ENCODE data around the gene TTC32. TPM values are rescaled to one million over a fixed set of nuclear protein-coding genes. Genes with fewer than 3 reads are reported as not detected.

Gene TTC32
- total RNA-seq, 1 donor from 2014 or later, result 20.3 TPM

DNA sequence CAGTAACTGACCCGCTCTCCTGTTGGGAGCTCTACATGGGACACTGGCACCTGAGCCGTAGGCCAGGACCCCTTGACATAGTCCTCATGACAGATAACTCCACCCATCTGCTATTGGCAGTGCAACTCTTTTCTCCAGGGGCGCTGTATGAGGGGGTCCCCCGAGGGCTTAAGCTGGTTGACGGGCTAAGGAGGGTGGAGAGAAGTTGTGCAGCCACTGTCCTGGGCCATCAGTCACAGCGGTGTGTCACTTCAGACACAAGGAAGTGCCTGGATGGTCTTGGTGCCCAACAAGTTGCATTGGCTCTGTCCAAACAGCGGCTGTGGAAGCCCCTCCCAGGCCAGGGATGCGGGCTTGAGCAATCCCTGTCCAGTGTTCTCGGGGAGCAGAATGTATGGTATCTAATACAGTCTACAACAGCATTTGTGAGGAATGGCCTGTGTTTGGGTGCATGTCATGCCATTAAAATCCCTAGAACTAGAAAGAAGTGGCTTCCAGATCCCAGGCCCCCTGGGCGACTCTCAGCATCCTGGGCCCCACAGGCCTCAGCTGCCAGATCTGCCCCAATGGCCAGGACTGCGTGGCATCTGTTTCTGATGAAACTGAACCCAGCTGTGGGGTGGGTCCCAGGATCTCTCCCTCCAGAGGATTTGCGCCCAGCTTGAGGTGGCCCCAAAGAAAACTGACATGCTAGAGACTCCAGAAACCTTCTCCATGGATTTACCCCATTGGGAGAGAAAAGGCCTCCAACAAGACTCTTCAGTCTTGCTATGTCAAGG, 23.3 kb downstream of the TTC32 start:
- intact Hi-C loops (cut with micrococcal nuclease), result no loop called here

DNA sequence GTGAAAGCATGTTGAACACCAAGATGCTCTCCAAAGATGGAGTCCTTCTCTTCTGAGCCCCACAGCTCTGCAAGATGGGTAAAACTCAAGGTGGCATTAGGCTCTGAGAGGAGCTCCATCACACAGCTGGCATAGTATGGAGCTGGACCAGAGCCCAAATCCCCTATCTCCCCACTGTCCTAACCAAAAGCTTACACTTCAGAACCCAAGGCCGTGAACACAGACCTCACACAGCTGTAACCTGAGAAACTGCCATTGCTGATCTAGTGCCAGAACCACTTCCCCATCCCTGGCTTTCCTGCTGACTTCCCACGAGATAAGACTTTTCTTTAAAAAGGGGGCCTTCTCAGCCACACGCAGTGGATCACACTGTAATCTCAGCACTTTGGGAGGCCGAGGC, 25.0 kb downstream of the TTC32 start:
- intact Hi-C loops (cut with micrococcal nuclease), result no loop called here

DNA sequence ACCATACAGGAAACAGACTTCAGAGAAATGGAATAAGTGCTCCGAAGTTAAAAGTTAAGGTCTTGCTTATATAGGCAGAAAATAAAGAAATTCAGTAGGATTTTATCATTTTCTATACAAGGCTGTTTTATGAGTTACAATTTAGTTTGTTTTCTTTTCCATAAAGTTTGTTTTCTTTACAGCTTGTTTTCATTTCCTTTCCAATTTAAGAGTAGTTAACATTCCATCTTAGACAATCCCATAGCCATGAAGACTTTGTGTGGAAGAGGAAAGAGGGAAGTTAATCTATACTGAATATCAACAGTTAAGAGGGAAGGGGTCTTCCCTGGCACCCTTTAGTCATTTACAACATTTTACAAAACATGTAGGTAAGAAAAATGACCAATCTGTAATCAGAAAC, 26.5 kb downstream of the TTC32 start:
- intact Hi-C loops (cut with micrococcal nuclease), result no loop called here

DNA sequence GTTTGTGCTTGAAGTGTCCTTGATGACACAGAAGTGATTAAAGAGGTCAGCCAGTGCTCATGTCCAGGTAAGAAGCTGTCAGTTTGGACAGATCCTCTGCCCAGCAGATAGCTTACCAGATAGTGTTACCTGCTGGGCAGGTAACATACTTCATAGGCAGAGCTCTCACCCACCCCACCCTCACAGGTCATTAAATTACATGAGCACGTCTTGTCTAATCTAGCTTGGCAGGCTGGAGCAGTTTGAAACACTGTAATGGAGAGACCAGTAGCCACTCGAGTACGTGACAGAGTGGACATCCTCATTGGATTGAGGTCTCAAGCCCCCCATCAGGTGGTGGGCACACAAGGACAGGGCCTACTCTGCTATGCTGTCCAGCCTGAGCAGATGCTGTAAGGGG, 27.1 kb downstream of the TTC32 start:
- intact Hi-C loops (cut with micrococcal nuclease), result no loop called here

DNA sequence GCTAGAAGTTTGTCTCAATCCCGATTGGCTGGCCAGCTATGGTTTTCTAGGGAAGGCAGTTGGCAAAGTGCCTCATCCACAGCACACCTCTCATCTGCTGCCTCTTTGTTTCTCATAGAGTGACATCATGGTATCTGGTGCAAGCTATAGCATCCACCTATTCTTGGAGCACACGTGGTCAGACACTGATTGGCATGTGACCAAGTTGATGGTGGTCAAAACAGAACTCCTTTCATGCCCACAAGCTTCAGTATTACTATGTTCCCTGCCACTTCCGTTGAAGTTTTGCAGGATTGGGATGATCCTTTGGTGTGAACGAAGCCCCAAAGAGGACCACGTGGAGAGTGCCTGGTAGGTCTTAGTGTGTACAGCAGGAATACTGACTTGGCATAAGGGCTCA, 28.8 kb downstream of the TTC32 start:
- intact Hi-C loops (cut with micrococcal nuclease), result no loop called here

DNA sequence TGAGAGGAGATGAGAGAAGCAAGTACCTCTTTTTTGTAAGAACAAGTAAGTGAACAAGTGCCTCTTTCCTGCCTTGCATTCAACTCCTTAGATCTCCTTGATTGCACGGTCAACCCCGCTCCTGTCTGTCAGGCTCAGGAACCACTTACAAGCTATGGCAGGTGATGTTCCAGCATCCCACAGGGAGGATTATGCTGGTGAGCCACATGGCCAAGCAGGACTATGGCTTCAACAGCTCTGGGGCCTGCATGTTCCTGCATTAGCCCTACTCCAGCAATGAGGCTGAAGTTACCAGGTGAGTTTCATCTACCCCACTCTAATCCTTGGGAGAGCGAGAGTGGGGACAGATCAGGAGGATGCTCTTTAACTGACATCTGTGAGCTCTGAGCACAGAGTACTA, 29.5 kb downstream of the TTC32 start:
- intact Hi-C loops (cut with micrococcal nuclease), result no loop called here

DNA sequence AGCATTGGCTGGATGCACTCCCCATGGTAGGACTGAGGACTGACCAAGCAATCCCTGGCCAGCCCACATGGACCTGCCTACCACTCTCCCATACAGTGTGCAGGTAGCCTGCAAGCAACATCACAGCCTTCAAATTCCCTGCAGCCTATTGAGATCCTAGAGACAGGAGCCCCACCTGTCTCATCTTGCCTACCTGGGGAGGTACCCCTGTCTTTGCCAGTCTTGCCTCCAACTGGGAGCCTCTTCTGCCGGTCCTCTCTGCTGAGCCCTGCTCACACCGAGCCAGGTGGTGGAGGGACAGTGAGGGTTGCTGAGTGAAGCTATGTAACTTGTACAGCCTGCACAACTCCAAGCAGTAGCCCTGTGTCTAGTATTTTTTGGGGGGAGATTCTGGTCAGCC, 29.9 kb downstream of the TTC32 start:
- intact Hi-C loops (cut with micrococcal nuclease), result no loop called here

DNA sequence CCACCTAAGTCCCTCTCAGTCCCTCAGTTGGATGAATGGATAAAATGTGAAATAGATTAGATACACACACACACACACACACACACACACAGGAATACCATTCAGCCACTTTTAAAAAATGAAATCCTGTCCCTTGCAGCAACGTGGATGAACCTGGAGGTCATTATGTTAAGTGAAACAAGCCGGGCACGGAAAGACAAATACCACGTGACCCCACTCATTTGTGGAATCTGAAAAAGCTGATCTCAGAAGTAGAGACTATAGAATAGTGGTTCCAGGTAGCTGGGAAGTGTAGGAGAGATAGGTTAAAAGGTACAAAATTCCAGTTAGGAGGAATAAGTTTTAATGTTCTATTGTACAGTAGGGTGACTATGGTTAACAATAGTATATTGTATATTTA, 31.0 kb downstream of the TTC32 start:
- intact Hi-C loops (cut with micrococcal nuclease), result no loop called here

DNA sequence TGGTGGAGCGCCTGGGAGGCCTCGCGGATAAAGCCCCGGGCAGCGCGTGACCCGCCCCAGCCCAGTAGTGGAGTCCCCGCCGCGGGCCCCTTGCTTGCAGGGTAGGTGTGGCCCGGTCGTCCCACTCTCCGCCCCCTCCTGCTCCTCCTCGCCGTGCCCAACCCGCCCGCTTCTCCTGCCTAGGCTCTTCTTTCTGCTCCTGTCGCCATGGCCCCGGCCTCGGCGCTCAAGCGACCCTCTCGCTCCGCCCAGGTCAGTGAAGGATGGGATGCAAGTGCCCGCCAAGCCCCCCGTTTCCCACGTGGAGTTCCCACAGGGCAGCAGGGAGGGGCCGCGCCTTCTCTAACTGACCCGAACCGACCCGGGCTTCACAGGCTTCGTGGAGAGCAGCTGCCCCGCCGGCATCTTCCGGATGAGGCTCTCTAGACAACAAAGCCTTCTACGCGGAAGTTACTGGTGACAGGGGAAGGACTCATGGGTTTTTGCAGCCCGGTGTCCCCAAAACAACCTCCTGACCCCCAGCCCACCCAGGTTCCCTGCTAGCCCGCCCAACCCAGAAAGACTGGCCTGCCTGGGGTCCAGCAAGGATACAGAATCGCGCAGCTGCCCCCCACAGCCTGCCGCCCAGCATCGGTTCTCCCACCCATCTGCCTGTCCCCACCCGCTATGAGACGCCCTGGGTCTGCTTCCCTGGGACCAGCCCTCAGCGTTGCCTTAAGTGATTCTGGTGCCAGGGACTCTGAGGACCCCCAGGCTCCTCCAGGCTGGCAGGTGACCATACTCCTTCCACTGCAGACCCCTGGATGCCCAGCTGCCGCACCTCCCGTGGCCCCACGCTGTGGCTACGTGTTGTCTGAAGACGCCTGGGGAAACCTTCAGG, 32.8 kb downstream of the TTC32 start:
- intact Hi-C loops (cut with micrococcal nuclease), result loop anchor here (1.0 to 5.0 kb wide), 3 partner anchors 33 to 520 kb away; no protein-coding TSS in a partner anchor

DNA sequence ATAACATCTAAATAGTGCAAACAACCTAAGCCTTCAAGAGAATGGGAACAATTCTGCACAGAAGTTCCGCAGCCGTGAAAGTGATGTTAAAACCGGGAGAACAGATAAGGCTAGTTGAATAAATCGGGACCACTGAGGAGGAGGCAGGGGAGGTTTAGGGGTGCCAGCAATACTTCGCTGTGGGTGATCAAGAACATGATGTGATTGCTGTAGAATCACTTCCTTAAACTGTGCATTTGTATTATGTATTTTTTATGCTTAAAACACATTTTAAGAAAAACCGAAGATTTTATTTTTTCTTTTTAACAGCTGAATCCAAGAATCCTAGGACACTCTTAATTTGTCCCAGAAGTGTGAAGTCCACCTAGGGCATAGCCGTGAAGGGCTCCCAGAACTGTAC, 33.6 kb downstream of the TTC32 start:
- intact Hi-C loops (cut with micrococcal nuclease), result loop anchor here (1.0 to 5.0 kb wide), 3 partner anchors 34 to 519 kb away; no protein-coding TSS in a partner anchor

DNA sequence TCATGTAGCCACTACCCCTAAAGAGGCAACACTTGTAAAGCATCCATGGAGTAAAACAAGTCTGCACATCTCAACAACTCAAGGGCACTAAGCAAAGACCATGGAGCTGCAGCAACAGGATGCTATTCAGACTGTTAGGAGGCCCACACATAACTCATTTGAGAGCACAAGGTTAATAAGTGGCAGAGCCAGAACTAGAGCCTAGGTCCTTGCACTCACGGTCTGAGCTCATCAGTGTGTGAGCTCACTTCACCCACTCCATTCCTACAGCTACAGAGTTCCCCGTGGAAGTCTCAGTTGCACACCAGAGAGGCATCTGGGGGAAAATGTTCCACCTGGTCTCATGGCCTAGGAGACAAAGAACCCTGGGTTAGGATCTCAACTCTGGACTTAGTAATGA, 35.0 kb downstream of the TTC32 start:
- intact Hi-C loops (cut with micrococcal nuclease), result loop anchor here (5.0 kb wide), 1 partner anchor 504 kb away; no protein-coding TSS in a partner anchor

DNA sequence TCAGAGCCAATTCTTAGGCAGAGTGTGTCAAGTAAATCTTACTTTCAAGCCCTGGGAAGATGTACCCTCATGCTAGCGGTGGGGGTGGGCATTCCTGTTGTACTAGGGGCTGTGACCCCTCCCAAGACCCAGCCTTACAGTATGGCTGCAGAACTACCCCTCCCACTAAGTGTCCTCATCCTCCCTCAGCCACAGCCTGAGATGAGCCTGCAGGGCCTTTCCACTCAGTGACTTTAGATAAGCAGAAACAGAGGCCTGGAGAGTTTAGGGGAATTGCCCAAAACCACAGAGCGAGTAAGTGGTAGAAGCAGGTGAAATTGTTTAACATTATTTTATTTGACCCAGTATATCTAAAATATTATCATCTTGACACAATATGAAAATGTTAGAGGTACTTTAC, 36.6 kb downstream of the TTC32 start:
- intact Hi-C loops (cut with micrococcal nuclease), result loop anchor here (5.0 kb wide), 1 partner anchor 503 kb away; no protein-coding TSS in a partner anchor

DNA sequence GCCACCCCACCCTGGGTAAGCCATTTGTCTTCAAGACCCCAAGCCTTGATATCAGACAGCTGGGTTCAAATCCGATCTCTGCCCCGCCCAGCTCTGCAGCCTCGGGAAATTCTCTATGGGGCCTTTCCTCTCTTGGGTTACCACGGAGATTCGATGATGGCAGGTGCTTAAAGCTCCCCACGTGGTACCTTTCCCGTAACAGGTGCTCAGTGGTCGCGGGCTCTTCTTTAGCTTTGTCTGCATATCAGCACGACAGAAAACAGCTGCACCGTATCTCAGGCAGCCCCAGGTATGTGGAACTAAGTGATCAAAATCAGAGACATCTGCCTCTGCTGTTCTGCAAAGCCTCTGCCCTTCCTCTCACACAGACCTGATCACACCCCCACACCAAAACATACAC, 37.4 kb downstream of the TTC32 start:
- intact Hi-C loops (cut with micrococcal nuclease), result no loop called here

DNA sequence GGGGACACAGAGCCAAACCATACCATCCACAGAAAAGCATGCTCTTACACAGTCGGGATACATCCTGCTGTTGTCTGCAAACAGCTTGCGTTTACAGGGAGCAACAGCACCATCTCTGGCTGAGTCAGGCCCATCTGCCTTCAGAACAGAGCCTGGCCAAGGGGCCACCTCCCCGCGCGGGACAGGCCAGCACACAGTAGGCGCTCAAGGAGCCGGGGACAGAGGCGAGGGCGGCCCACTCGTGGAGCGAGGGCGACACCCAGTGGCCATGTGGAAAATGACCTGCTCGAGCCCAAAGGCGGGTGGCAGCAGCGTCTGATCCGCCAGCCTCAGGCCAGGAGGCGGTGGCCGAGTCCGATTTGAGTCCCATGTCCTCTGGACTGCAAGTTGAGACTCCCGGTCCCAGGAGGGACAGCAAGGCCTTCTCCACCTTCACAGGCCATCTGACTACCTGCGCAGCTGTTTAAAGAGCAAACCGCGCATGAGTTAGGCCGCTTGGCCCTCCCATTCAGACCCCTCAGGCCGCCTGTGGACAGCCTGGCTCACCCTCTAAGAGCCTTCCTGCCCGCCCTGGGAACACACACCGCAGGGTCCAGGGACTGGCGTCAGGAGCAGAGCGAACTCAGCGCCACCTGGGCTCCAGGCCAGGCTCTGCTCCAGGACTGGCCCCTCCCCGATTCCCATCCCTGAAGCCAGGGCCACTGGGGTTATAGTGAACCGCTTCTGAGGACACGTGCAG, 38.3 kb downstream of the TTC32 start:
- intact Hi-C loops (cut with micrococcal nuclease), result loop anchor here (1.0 kb wide), 3 partner anchors 513 to 1428 kb away; no protein-coding TSS in a partner anchor

DNA sequence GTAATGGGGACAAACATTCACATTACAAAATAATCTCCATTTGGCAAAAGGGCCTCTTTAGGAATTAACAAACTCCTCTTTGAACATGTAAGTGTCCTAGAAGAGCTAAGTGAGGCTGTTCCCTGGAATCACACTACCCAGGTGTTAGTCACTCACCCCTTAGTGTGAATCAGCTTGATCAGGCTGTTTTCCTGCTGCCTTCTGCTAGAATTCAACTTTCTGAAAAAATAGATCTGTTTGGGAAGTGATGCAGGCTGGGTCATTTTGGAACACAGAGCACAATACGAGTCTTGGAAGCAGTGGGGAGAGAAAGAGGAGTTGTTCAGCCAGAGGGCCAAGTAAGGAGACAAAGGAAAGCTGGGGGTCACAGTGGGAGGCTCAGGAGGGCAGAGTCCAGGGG, 40.0 kb downstream of the TTC32 start:
- intact Hi-C loops (cut with micrococcal nuclease), result no loop called here

DNA sequence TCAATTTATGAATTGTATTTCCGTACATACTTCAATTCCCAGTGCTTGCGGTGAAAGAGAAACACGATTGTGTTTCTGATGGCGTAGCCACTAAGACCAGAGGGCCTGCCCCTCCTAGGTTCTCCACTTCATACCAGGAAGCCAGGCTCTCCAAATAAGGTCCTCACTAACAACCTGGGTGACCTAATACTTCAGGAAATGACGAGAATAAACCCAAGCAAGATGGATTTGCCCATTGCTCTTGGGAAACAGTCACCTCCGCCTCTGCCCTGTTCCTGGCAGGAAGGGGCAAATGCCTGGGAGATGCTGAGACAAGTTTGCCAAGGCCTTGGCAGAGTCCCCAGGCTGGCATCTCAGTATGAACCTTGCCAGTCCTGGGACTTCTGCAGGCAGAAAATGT, 41.8 kb downstream of the TTC32 start:
- intact Hi-C loops (cut with micrococcal nuclease), result no loop called here

DNA sequence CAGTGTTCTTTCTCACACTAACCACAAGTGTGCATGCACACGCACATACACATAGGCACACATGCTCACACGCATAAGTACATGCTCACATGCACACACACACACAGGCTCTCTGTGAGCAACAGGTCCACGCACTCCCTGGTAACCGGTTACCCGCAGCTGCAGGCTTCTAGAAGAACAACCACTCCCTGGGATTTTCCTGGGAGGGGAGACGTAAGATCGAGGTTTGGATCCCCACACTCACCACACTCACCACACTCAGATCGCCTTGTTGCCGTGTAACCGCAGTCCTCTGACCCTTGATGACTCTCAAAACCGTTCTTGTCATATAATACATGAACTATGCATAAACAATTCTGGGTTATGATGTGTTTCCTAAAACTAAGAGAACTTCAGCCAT, 42.2 kb downstream of the TTC32 start:
- intact Hi-C loops (cut with micrococcal nuclease), result no loop called here

DNA sequence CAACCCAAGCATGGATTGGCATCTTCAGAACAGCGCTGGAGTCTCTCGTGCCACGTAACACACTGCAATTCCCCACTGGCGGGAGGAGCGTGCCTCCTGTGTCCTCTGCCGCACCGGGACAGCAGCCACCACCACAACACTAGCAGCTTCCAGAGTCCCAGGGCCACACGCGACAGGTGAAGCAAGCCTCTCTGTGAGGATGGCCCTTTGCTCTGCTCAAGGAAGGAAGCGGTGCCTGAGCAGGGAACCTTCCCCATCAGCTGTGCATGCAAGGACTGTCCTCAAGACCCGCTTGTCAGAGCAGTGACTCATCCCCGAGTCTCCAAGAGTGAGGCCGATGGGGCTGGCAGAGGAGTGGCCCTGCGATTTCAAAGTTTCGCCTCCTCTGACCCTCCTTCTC, 44.0 kb downstream of the TTC32 start:
- intact Hi-C loops (cut with micrococcal nuclease), result no loop called here

DNA sequence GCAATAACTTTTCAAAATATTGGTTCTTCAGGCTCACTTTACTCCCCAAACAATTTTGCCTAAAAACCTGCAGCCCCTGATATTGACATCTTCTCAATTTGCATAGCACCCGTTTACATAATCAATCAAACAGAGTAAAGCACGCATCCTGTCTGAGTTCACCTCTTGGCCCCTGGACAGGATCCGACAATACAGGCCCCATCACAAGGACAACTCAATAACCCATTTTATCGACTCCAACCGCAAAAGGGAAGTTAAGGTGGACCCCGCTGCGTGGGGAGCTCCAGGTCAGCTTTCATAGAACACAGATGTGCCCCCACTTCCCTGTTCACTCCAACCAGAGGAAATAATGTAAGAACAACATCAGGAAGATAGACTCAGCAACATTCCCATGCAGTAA, 44.7 kb downstream of the TTC32 start:
- intact Hi-C loops (cut with micrococcal nuclease), result no loop called here

DNA sequence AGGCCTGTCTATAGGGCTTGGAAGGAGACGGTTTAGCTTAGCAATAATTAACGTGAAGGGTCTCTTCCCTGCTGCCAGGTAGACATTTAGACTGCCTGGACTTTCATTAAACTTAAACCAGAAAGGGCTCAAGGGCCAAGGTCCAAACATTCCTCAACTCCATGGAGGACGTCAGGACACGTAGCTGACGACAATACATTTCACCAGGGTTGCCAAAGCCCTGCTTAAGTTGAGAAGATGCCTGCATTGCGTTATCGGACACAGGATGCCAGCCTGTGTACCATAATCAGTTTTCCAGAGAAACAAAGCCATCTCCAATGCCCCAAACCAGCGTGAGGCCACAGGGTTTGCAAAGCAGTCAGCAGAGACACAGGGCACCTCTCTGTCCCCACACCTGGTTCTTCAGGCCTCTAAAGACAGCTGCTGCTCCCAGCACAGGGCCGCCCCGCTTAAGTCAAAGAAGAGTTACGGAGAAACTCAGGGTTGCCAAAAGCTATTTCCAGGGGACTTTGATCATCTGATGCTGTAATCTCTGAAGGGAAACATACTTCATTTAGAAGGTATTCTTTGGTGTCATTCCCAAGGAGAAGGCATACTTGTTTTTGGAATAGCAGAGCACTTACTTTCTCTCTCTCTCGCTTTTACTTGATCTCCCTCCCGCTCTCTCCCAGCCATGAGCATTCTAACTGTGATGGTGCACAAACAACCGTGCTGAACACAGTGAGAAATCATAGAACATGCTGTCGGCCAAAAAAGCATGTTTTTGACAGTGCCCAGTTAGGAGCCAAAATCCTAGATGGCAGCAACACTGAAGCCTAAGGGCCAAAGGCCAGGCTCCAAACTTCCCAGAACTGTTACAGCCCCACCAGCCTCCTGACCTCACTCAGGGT, 46.0 kb downstream of the TTC32 start:
- intact Hi-C loops (cut with micrococcal nuclease), result no loop called here
